SU-DHL-6 (cell line): ENCODE data around the gene TMEM207.

Experiments
- EZH2phosphoT487 ChIP-seq: fragments of 200-600 bp; sonication (generic), shearing (Covaris generic); conservative IDR thresholded peaks from 2 replicates; pipeline ENCODE4 v1.6.1; 2018; ENCODE audit warnings: mild to moderate bottlenecking, antibody characterized with exemption, low read length, moderate library complexity, mixed read lengths
- TF ChIP-seq, protein P1 (sequence below): fragments of 200-600 bp; sonication (generic); IDR thresholded peaks from one replicate; pipeline ENCODE4 v1.5.1; 2017; ENCODE audit warnings: antibody characterized with exemption, mild to moderate bottlenecking, low read length, moderate library complexity; ENCODE audit not compliant: insufficient read depth, poor library complexity, severe bottlenecking

DNA sequence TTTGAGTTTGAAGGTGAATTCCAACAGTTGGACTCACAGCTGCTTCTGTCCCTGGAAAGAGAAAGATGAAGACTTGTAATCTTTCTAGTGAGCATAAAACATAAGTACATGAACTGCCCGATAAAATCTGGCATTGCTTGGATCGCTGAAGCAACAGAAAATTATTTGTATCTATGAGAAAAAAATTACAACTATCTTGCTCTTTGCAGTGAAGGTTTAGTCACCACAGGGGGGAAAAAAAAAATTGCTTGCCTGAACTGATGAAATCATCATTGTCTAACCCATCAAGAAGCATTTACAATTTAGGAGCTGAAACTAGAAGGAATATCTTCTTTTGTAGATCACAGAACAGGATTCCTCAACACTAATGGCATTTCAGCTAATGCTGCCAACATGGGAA, 20.0 kb downstream of the TMEM207 start:
- TF ChIP-seq, protein P1, sequence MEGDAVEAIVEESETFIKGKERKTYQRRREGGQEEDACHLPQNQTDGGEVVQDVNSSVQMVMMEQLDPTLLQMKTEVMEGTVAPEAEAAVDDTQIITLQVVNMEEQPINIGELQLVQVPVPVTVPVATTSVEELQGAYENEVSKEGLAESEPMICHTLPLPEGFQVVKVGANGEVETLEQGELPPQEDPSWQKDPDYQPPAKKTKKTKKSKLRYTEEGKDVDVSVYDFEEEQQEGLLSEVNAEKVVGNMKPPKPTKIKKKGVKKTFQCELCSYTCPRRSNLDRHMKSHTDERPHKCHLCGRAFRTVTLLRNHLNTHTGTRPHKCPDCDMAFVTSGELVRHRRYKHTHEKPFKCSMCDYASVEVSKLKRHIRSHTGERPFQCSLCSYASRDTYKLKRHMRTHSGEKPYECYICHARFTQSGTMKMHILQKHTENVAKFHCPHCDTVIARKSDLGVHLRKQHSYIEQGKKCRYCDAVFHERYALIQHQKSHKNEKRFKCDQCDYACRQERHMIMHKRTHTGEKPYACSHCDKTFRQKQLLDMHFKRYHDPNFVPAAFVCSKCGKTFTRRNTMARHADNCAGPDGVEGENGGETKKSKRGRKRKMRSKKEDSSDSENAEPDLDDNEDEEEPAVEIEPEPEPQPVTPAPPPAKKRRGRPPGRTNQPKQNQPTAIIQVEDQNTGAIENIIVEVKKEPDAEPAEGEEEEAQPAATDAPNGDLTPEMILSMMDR = no peak
- no peak for TF ChIP-seq EZH2phosphoT487
